Measurements from ENCODE around the gene SLC15A3.

GRCh38 chr11:60950024-60950423 lies 2.0 kb downstream of the SLC15A3 start:
- no peak for TF ChIP-seq JUND (IDR thresholded peaks at IDR 0.05)
- TF ChIP-seq CTCF (IDR thresholded peaks at IDR 0.05) = no peak
- no peak for TF ChIP-seq CHD2 (IDR thresholded peaks at IDR 0.05; ENCODE audit: low read length, partially characterized antibody)
- TF ChIP-seq ELF1 (IDR thresholded peaks at IDR 0.05) = no peak

All from SK-N-SH (cell line).